Neural progenitor cell (in vitro differentiated cells): ENCODE measurements around the gene DRICH1. TPM values are rescaled to one million over a fixed set of nuclear protein-coding genes. Genes with fewer than 3 reads are reported as not detected.
"Not testable (repeated sequence)": the region's sequence is repeated elsewhere in the genome, so short reads cannot be mapped to it uniquely, and the experiment has no call there.

Source experiments
- DNase-seq: peaks from one replicate; pipeline ENCODE4 v3.0.0-alpha.2; 2016; ENCODE audit warnings: low spot score
- H2AFZ ChIP-seq: fragments of 200-600 bp; sonication (generic); replicated peaks from 2 replicates; pipeline ENCODE4 v1.6.1; 2016; ENCODE audit warnings: antibody characterized with exemption
- H3F3A ChIP-seq: fragments of 200-600 bp; sonication (generic); 2 replicates; pipeline ENCODE4 v1.6.1; 2016; ENCODE audit warnings: antibody characterized with exemption, low read depth
- H3K27ac ChIP-seq: fragments of 200-600 bp; sonication (generic); 2 replicates; pipeline ENCODE4 v1.5.1; 2016; ENCODE audit warnings: mild to moderate bottlenecking
- H3K27me3 ChIP-seq: fragments of 200-600 bp; sonication (generic); 2 replicates; pipeline ENCODE4 v1.6.1; 2016; ENCODE audit warnings: mild to moderate bottlenecking, moderate library complexity
- H3K36me3 ChIP-seq: fragments of 200-600 bp; sonication (generic); 2 replicates; pipeline ENCODE4 v1.5.1; 2016
- H3K4me1 ChIP-seq: fragments of 200-600 bp; sonication (generic); 2 replicates; pipeline ENCODE4 v1.6.1; 2016; ENCODE audit warnings: mixed run types
- H3K4me2 ChIP-seq: fragments of 200-600 bp; sonication (generic); 2 replicates; pipeline ENCODE4 v1.6.1; 2016
- H3K4me3 ChIP-seq: fragments of 200-600 bp; sonication (generic); 2 replicates; pipeline ENCODE4 v1.5.1; 2016
- H3K79me2 ChIP-seq: fragments of 200-600 bp; sonication (generic); 2 replicates; pipeline ENCODE4 v1.6.1; 2016; ENCODE audit warnings: low read depth
- H3K9ac ChIP-seq: fragments of 200-600 bp; sonication (generic); 2 replicates; pipeline ENCODE4 v1.6.1; 2016
- H3K9me3 ChIP-seq: fragments of 200-600 bp; sonication (generic); 2 replicates; pipeline ENCODE4 v1.5.1; 2016; ENCODE audit warnings: low read depth
- H4K20me1 ChIP-seq: fragments of 200-600 bp; sonication (generic); 2 replicates; pipeline ENCODE4 v1.6.1; 2016; ENCODE audit warnings: low read depth
- H3K27ac Mint-ChIP-seq: 3 replicates; pipeline ENCODE4 v1.8.0; 2021; ENCODE audit warnings: mixed read lengths
- H3K27me3 Mint-ChIP-seq: 2 replicates; pipeline ENCODE4 v1.8.0; 2022; ENCODE audit warnings: low read depth, mild to moderate bottlenecking, inconsistent platforms, moderate library complexity, mixed read lengths; ENCODE audit not compliant: insufficient read depth
- H3K36me3 Mint-ChIP-seq: 3 replicates; pipeline ENCODE4 v1.8.0; 2021; ENCODE audit warnings: mixed read lengths
- H3K4me1 Mint-ChIP-seq: 3 replicates; pipeline ENCODE4 v1.8.0; 2021; ENCODE audit warnings: mixed read lengths
- H3K4me3 Mint-ChIP-seq: 3 replicates; pipeline ENCODE4 v1.8.0; 2021; ENCODE audit warnings: mild to moderate bottlenecking, moderate library complexity, mixed read lengths
- H3K9me3 Mint-ChIP-seq: 3 replicates; pipeline ENCODE4 v1.8.0; 2020; ENCODE audit warnings: mixed read lengths
- CTCF ChIP-seq: fragments of 200-600 bp; sonication (generic); IDR thresholded peaks from 2 replicates; pipeline ENCODE4 v1.5.1; 2017; ENCODE audit warnings: antibody characterized with exemption, mild to moderate bottlenecking
- EZH2 ChIP-seq: fragments of 200-600 bp; sonication (generic); IDR thresholded peaks from 2 replicates; pipeline ENCODE4 v1.6.1; 2017; ENCODE audit warnings: antibody characterized with exemption, mild to moderate bottlenecking, moderate library complexity
- EZH2phosphoT487 ChIP-seq: fragments of 200-600 bp; sonication (generic); IDR thresholded peaks from 2 replicates; pipeline ENCODE4 v1.6.1; 2017; ENCODE audit warnings: antibody characterized with exemption
- total RNA-seq: library from RNA; depleted of rRNA; stranded (reverse); fragments of >200 nt; gene quantifications from 2 replicates; pipeline ENCODE4 v1.2.3, GENCODE V29; 2015; ENCODE audit warnings: low replicate concordance

DRICH1 gene
- total RNA-seq, 1 donor from 2014 or later: not detected

GRCh38 chr22:23603266-23603665, 28.9 kb downstream of the DRICH1 start:
- Mint-ChIP-seq H3K9me3 (no peaks in the 10 kb centered on the region), H3K36me3 (no peaks in the 10 kb centered on the region), H3K27me3 (peaks cover 3% of the 10 kb centered on the region), H3K27ac (no peak overlapping the region), H3K4me3 (no peak overlapping the region), H3K4me1 (no peaks in the 10 kb centered on the region)
- no peaks in the 10 kb centered on the region for H3F3A ChIP-seq
- no peaks in the 10 kb centered on the region for H3K4me1 ChIP-seq
- no peak for TF ChIP-seq EZH2phosphoT487
- no peak for TF ChIP-seq CTCF
- no peak for TF ChIP-seq EZH2
- no peak overlapping the region for H3K4me3 ChIP-seq
- H3K9me3 ChIP-seq: no peaks in the 10 kb centered on the region
- no peak overlapping the region for H3K9ac ChIP-seq
- H3K79me2 ChIP-seq: no peaks in the 10 kb centered on the region
- H3K27ac ChIP-seq: no peak overlapping the region
- no peaks in the 10 kb centered on the region for H3K36me3 ChIP-seq
- H3K27me3 ChIP-seq: peaks cover 8% of the 10 kb centered on the region
- peaks cover 7% of the 10 kb centered on the region for H4K20me1 ChIP-seq
- H2AFZ ChIP-seq: no peak overlapping the region
- no peak overlapping the region for H3K4me2 ChIP-seq
- no peak for DNase-seq

- no peaks in the 10 kb centered on the region for H3K36me3 Mint-ChIP-seq
- no peaks in the 10 kb centered on the region for H4K20me1 ChIP-seq
- TF ChIP-seq EZH2 (no peak), CTCF (no peak), EZH2phosphoT487 (no peak)
- no peak overlapping the region for H3K27ac Mint-ChIP-seq
- H3K4me1 Mint-ChIP-seq: no peaks in the 10 kb centered on the region
- H3K4me3 Mint-ChIP-seq: no peak overlapping the region
- DNase-seq: no peak
- H3K4me1 ChIP-seq: no peaks in the 10 kb centered on the region
- no peak overlapping the region for H3K27ac ChIP-seq
- H3K9me3 Mint-ChIP-seq: no peaks in the 10 kb centered on the region
- H3K27me3 ChIP-seq: peaks cover 8% of the 10 kb centered on the region
- no peak overlapping the region for H3K4me2 ChIP-seq
- H2AFZ ChIP-seq: no peak overlapping the region
- H3K27me3 Mint-ChIP-seq: peaks cover 8% of the 10 kb centered on the region
- H3F3A ChIP-seq: no peaks in the 10 kb centered on the region
- no peaks in the 10 kb centered on the region for H3K9me3 ChIP-seq
- H3K36me3 ChIP-seq: no peaks in the 10 kb centered on the region
- no peaks in the 10 kb centered on the region for H3K79me2 ChIP-seq
- no peak overlapping the region for H3K9ac ChIP-seq
- no peak overlapping the region for H3K4me3 ChIP-seq
These were observed 33.2 kb downstream of the DRICH1 start for GRCh38 chr22:23598805-23599518.

GRCh38 chr22:23597576-23598268, 34.4 kb downstream of the DRICH1 start:
- H3K4me3 ChIP-seq: not testable (repeated sequence)

GRCh38 chr22:23595904-23596303, 36.2 kb downstream of the DRICH1 start:
- not testable (repeated sequence) for H3K4me1 ChIP-seq, H2AFZ ChIP-seq, H3K9me3 Mint-ChIP-seq, H3K27me3 ChIP-seq, H3F3A ChIP-seq, H4K20me1 ChIP-seq, H3K27ac Mint-ChIP-seq, H3K4me2 ChIP-seq, H3K36me3 ChIP-seq, H3K9ac ChIP-seq, H3K4me3 ChIP-seq, DNase-seq, H3K9me3 ChIP-seq, H3K36me3 Mint-ChIP-seq, H3K27ac ChIP-seq, H3K4me1 Mint-ChIP-seq, H3K79me2 ChIP-seq, H3K4me3 Mint-ChIP-seq
- H3K27me3 Mint-ChIP-seq: peaks cover 17% of the 10 kb centered on the region

More at GRCh38 chr22:23597576-23598268, 34.4 kb downstream of the DRICH1 start:
- peaks cover 14% of the 10 kb centered on the region for H3K27me3 Mint-ChIP-seq
- H3K27ac ChIP-seq, H3K9me3 Mint-ChIP-seq, H3F3A ChIP-seq, H3K79me2 ChIP-seq, H3K4me1 Mint-ChIP-seq, H2AFZ ChIP-seq, H4K20me1 ChIP-seq, H3K36me3 Mint-ChIP-seq, DNase-seq, H3K27me3 ChIP-seq, H3K4me1 ChIP-seq, H3K4me2 ChIP-seq, H3K9me3 ChIP-seq, H3K36me3 ChIP-seq, H3K27ac Mint-ChIP-seq, H3K9ac ChIP-seq, H3K4me3 Mint-ChIP-seq: not testable (repeated sequence)
